Activated CD4-positive, alpha-beta T cell treated with anti-CD3 and anti-CD28 coated beads for 36 hours (primary cell): ENCODE measurements around the gene RAB30. TPM values are rescaled to one million over a fixed set of nuclear protein-coding genes. Genes with fewer than 3 reads are reported as not detected.

Experiments
- ATAC-seq: fragments of 200-7000 bp; cut with Tn5 transposase; one replicate; pipeline ENCODE4 v1.10.0; 2021; ENCODE audit warnings: mild to moderate bottlenecking, moderate library complexity
- CTCF ChIA-PET: fragments of 350-600 bp; sonication (Branson Sonifier 250); formaldehyde crosslinking; loops from one replicate; lab custom pipeline; 2021; ENCODE audit warnings: antibody characterized with exemption; lab: Charles Lee
- POLR2A ChIA-PET: fragments of 350-600 bp; sonication (Branson Sonifier 250); formaldehyde crosslinking; loops from one replicate; lab custom pipeline; 2021; ENCODE audit warnings: antibody characterized with exemption, inconsistent platforms; lab: Charles Lee
- DNase-seq: peaks from one replicate; pipeline ENCODE4 v3.0.0-alpha.2; 2020
- H3K27ac Mint-ChIP-seq: one replicate; pipeline ENCODE4 v1.8.0; 2021; ENCODE audit warnings: mixed read lengths
- H3K27me3 Mint-ChIP-seq: one replicate; pipeline ENCODE4 v1.8.0; 2021; ENCODE audit warnings: mixed read lengths
- H3K36me3 Mint-ChIP-seq: one replicate; pipeline ENCODE4 v1.8.0; 2021; ENCODE audit warnings: low read depth, mixed read lengths
- H3K4me1 Mint-ChIP-seq: one replicate; pipeline ENCODE4 v1.8.0; 2021; ENCODE audit warnings: mixed read lengths
- H3K4me3 Mint-ChIP-seq: one replicate; pipeline ENCODE4 v1.8.0; 2021; ENCODE audit warnings: mild to moderate bottlenecking, moderate library complexity, mixed read lengths
- H3K9me3 Mint-ChIP-seq: one replicate; pipeline ENCODE4 v1.8.0; 2021; ENCODE audit warnings: low read depth, mixed read lengths
- intact Hi-C, 2 experiments: fragments of 100-400 bp; cut with DNase I in 1 of 2; cut with micrococcal nuclease in 1 of 2; formaldehyde crosslinking; loops; one replicate each; pipeline versions ENCODE4 v1.14.2 to v1.15.1; 2022 to 2024; cut with DNase I, micrococcal nuclease
- total RNA-seq, 2 experiments: library from RNA; stranded (reverse); gene quantifications; one replicate each; pipeline ENCODE4 v1.2.3, GENCODE V29; 2021

RAB30 gene
- total RNA-seq, 2 experiments from 2014 or later = 11.4 to 13.2 TPM

GRCh38 chr11:82998697-82999096, 73.0 kb downstream of the RAB30 start:
- POLR2A ChIA-PET = interaction anchor here (0.6 kb wide), 1 partner anchor 193 kb away, joined by 3 read pairs; no protein-coding TSS in a partner anchor
- H3K9me3 Mint-ChIP-seq = no peaks in the 10 kb centered on the region
- H3K4me1 Mint-ChIP-seq = peaks cover 69% of the 10 kb centered on the region
- CTCF ChIA-PET = interaction anchor here (0.6 to 1.1 kb wide), 5 partner anchors 9 to 148 kb away, joined by 3 to 5 read pairs (median 3); no protein-coding TSS in a partner anchor
- ATAC-seq = no peak
- no peak overlapping the region for H3K27ac Mint-ChIP-seq
- no peak for DNase-seq
- H3K4me3 Mint-ChIP-seq = no peak overlapping the region
- H3K36me3 Mint-ChIP-seq = peaks cover 11% of the 10 kb centered on the region
- no peaks in the 10 kb centered on the region for H3K27me3 Mint-ChIP-seq
- intact Hi-C loops = loop anchor here in 1 of 2 experiments (5.0 kb wide), 1 partner anchor 36 kb away; no protein-coding TSS in a partner anchor

- peak; percentile 59 for DNase-seq
- intact Hi-C loops = loop anchor here (1.0 to 5.0 kb wide), 6 partner anchors 8 to 74 kb away; partner anchors contain the start of gene RAB30 (in 2 of the 2)
- Mint-ChIP-seq H3K4me3 (no peak overlapping the region), H3K27ac (no peak overlapping the region), H3K9me3 (no peaks in the 10 kb centered on the region), H3K27me3 (no peaks in the 10 kb centered on the region), H3K36me3 (peaks cover 17% of the 10 kb centered on the region), H3K4me1 (peaks cover 65% of the 10 kb centered on the region)
- CTCF ChIA-PET = interaction anchor here (0.6 to 0.8 kb wide), 2 partner anchors 10 to 19 kb away, joined by 3 to 4 read pairs; no protein-coding TSS in a partner anchor
- POLR2A ChIA-PET = interaction anchor here (0.6 to 0.9 kb wide), 3 partner anchors 10 to 160 kb away, joined by 3 to 5 read pairs (median 5); partner anchors contain the start of gene PCF11
- ATAC-seq = peak; percentile 51
These were observed 74.6 kb downstream of the RAB30 start for GRCh38 chr11:82996966-82997606.

- DNase-seq (peak; percentile 45), ATAC-seq (peak; percentile 79)
- Mint-ChIP-seq H3K36me3 (peaks cover 16% of the 10 kb centered on the region), H3K4me3 (no peak overlapping the region), H3K27ac (peak overlapping the region; percentile 84), H3K9me3 (no peaks in the 10 kb centered on the region), H3K27me3 (no peaks in the 10 kb centered on the region), H3K4me1 (peaks cover 61% of the 10 kb centered on the region)
- ChIA-PET POLR2A (interaction anchor here (0.6 to 1.6 kb wide), 4 partner anchors 11 to 164 kb away, joined by 3 to 11 read pairs (median 4); partner anchors contain the start of genes PCF11 and PRCP), CTCF (interaction anchor here (0.9 to 1.6 kb wide), 8 partner anchors 10 to 253 kb away, joined by 3 to 10 read pairs (median 5); no protein-coding TSS in a partner anchor)
- intact Hi-C loops = loop anchor here (1.0 to 5.0 kb wide), 6 partner anchors 9 to 75 kb away; partner anchors contain the start of gene RAB30 (in 2 of the 2)
These were observed 75.8 kb downstream of the RAB30 start for GRCh38 chr11:82995754-82996398.

- ATAC-seq (no peak), DNase-seq (no peak)
- peaks cover 16% of the 10 kb centered on the region for H3K36me3 Mint-ChIP-seq
- POLR2A ChIA-PET = interaction anchor here (0.7 to 1.6 kb wide), 2 partner anchors 11 to 95 kb away, joined by 4 to 11 read pairs; partner anchors contain the start of gene PRCP
- no peaks in the 10 kb centered on the region for H3K9me3 Mint-ChIP-seq
- no peak overlapping the region for H3K4me3 Mint-ChIP-seq
- peak overlapping the region; percentile 84 for H3K27ac Mint-ChIP-seq
- intact Hi-C loops = loop anchor here in 1 of 2 experiments (5.0 kb wide), 1 partner anchor 33 kb away; no protein-coding TSS in a partner anchor
- no peaks in the 10 kb centered on the region for H3K27me3 Mint-ChIP-seq
- H3K4me1 Mint-ChIP-seq = peaks cover 60% of the 10 kb centered on the region
- CTCF ChIA-PET = interaction anchor here (0.7 to 1.6 kb wide), 8 partner anchors 9 to 254 kb away, joined by 3 to 10 read pairs (median 5); no protein-coding TSS in a partner anchor
These were observed 76.5 kb downstream of the RAB30 start for GRCh38 chr11:82995235-82995634.

- Mint-ChIP-seq H3K27me3 (no peaks in the 10 kb centered on the region), H3K9me3 (no peaks in the 10 kb centered on the region), H3K4me1 (peaks cover 59% of the 10 kb centered on the region), H3K4me3 (no peak overlapping the region), H3K27ac (no peak overlapping the region), H3K36me3 (peaks cover 16% of the 10 kb centered on the region)
- ATAC-seq = no peak
- DNase-seq = no peak
- CTCF ChIA-PET = interaction anchor here (0.6 to 1.6 kb wide), 7 partner anchors 8 to 255 kb away, joined by 3 to 10 read pairs (median 5); no protein-coding TSS in a partner anchor
- intact Hi-C loops = loop anchor here in 1 of 2 experiments (5.0 kb wide), 1 partner anchor 32 kb away; no protein-coding TSS in a partner anchor
- POLR2A ChIA-PET = interaction anchor here (1.6 kb wide), 1 partner anchor 12 kb away, joined by 11 read pairs; no protein-coding TSS in a partner anchor
These were observed 77.0 kb downstream of the RAB30 start for GRCh38 chr11:82994604-82995230.

GRCh38 chr11:82992223-82992622, 79.5 kb downstream of the RAB30 start:
- no peak for ATAC-seq
- Mint-ChIP-seq H3K4me3 (no peak overlapping the region), H3K27ac (no peak overlapping the region), H3K9me3 (no peaks in the 10 kb centered on the region), H3K4me1 (peaks cover 39% of the 10 kb centered on the region), H3K36me3 (peaks cover 19% of the 10 kb centered on the region), H3K27me3 (no peaks in the 10 kb centered on the region)
- CTCF ChIA-PET = interaction anchor here (0.7 to 0.9 kb wide), 2 partner anchors 48 to 91 kb away, joined by 3 read pairs; partner anchors contain the start of gene DDIAS
- intact Hi-C loops = no loop called here
- POLR2A ChIA-PET = no interaction called here
- no peak for DNase-seq

- no peak overlapping the region for H3K27ac Mint-ChIP-seq
- intact Hi-C loops = no loop called here
- POLR2A ChIA-PET = no interaction called here
- no peak overlapping the region for H3K4me3 Mint-ChIP-seq
- no peaks in the 10 kb centered on the region for H3K27me3 Mint-ChIP-seq
- peaks cover 20% of the 10 kb centered on the region for H3K4me1 Mint-ChIP-seq
- H3K9me3 Mint-ChIP-seq = no peaks in the 10 kb centered on the region
- ATAC-seq (no peak), DNase-seq (no peak)
- CTCF ChIA-PET = interaction anchor here (1.3 to 2.7 kb wide), 3 partner anchors 10 to 122 kb away, joined by 3 to 11 read pairs (median 5); no protein-coding TSS in a partner anchor
- peaks cover 21% of the 10 kb centered on the region for H3K36me3 Mint-ChIP-seq
These were observed 81.9 kb downstream of the RAB30 start for GRCh38 chr11:82989628-82990404.

- Mint-ChIP-seq H3K4me3 (no peak overlapping the region), H3K36me3 (peaks cover 23% of the 10 kb centered on the region), H3K27ac (no peak overlapping the region), H3K27me3 (no peaks in the 10 kb centered on the region), H3K9me3 (no peaks in the 10 kb centered on the region), H3K4me1 (peaks cover 15% of the 10 kb centered on the region)
- CTCF ChIA-PET = interaction anchor here (1.3 to 2.7 kb wide), 2 partner anchors 10 to 121 kb away, joined by 3 to 11 read pairs; no protein-coding TSS in a partner anchor
- ATAC-seq (no peak), DNase-seq (no peak)
- POLR2A ChIA-PET = no interaction called here
- intact Hi-C loops = no loop called here
These were observed 82.6 kb downstream of the RAB30 start for GRCh38 chr11:82988936-82989627.

GRCh38 chr11:82987997-82988396, 83.7 kb downstream of the RAB30 start:
- H3K27me3 Mint-ChIP-seq = no peaks in the 10 kb centered on the region
- POLR2A ChIA-PET = interaction anchor here (0.5 kb wide), 1 partner anchor 171 kb away, joined by 6 read pairs; no protein-coding TSS in a partner anchor
- CTCF ChIA-PET = interaction anchor here (1.1 kb wide), 1 partner anchor 39 kb away, joined by 3 read pairs; no protein-coding TSS in a partner anchor

More at GRCh38 chr11:82987997-82988396, 83.7 kb downstream of the RAB30 start:
- peaks cover 18% of the 10 kb centered on the region for H3K36me3 Mint-ChIP-seq
- H3K4me3 Mint-ChIP-seq = no peak overlapping the region
- intact Hi-C loops = no loop called here
- ATAC-seq (no peak), DNase-seq (no peak)
- H3K4me1 Mint-ChIP-seq = peaks cover 10% of the 10 kb centered on the region
- H3K9me3 Mint-ChIP-seq = no peaks in the 10 kb centered on the region
- H3K27ac Mint-ChIP-seq = no peak overlapping the region
